GM06990 (cell line): ENCODE data around the gene ABHD5.

Source experiments
- DNase-seq: peaks from one replicate; pipeline ENCODE4 v3.0.0-alpha.2; 2011; ENCODE audit not compliant: insufficient read length; ENCODE audit errors: extremely low read depth
- H3K27me3 ChIP-seq: replicated peaks from 2 replicates; pipeline ENCODE4 v1.6.0; 2011; ENCODE audit warnings: low read length; ENCODE audit not compliant: control insufficient read depth, insufficient read depth
- H3K36me3 ChIP-seq: 2 replicates; pipeline ENCODE4 v1.5.1; 2011; ENCODE audit warnings: low read length; ENCODE audit not compliant: control insufficient read depth, insufficient read depth
- H3K4me3 ChIP-seq: replicated peaks from 2 replicates; pipeline ENCODE4 v1.5.1; 2011; ENCODE audit warnings: low read depth, mild to moderate bottlenecking, control low read depth, low read length
- TF ChIP-seq, protein P1 (sequence below): IDR thresholded peaks from 2 replicates; pipeline ENCODE4 v1.5.1; 2011; ENCODE audit warnings: low read length, control low read depth, mild to moderate bottlenecking, inconsistent platforms; ENCODE audit not compliant: insufficient read depth, poor library complexity, severe bottlenecking

Gene ABHD5

DNA sequence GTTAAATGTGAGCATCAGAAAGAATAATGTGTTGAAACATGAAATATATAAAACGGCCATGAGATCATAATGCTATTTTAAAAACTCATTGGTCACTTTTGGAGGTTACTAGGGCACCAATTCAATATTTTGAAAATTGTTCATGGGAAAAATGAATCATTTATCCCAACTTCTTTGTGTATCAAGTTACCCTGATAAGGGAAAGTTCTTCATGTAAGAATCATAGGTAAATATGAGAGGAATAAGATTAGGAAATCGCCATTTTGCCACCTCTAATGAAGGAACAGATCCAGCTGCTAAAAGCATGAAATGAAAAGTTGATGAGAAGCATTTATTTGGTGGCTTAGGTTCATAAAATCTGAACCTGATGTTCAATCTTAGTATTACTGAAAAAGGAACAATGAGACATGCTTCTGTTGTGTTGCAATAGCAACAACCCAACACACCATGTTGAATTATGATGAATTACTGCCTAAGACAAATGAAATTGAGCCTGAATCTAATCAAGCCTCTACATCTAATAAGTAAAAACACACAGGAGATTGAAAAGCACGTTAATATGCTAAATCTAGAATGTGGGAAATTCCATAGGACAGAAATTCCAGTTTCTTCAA lies 32.5 kb downstream of the ABHD5 start:
- Histone ChIP-seq H3K27me3 (no peaks in the 10 kb centered on the region), H3K36me3 (no peaks in the 10 kb centered on the region; the same call in 1 of the 2 replicates), H3K4me3 (no peak overlapping the region)
- DNase-seq, result no peak
- TF ChIP-seq, protein P1, sequence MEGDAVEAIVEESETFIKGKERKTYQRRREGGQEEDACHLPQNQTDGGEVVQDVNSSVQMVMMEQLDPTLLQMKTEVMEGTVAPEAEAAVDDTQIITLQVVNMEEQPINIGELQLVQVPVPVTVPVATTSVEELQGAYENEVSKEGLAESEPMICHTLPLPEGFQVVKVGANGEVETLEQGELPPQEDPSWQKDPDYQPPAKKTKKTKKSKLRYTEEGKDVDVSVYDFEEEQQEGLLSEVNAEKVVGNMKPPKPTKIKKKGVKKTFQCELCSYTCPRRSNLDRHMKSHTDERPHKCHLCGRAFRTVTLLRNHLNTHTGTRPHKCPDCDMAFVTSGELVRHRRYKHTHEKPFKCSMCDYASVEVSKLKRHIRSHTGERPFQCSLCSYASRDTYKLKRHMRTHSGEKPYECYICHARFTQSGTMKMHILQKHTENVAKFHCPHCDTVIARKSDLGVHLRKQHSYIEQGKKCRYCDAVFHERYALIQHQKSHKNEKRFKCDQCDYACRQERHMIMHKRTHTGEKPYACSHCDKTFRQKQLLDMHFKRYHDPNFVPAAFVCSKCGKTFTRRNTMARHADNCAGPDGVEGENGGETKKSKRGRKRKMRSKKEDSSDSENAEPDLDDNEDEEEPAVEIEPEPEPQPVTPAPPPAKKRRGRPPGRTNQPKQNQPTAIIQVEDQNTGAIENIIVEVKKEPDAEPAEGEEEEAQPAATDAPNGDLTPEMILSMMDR, result no peak

DNA sequence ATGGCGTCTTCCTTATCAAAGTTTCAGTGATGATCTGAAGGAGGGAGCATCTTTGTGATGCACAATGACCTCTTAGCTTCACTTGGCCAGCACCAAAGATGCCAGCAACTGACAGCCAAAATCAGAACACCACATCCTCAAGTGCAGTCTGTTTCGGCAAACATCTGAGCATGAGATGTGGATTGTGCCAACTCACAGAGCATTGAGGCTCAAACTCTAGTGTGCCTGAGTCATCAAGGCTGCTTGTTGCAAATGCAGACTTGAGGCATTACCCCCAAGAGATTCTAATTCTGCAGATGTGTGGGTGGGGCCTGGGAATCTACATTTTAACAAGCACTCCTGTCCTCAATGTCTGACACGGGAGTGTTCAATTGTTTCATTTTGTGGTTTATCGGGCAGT lies 35.8 kb downstream of the ABHD5 start:
- no peak for DNase-seq
- Histone ChIP-seq H3K36me3 (no peaks in the 10 kb centered on the region), H3K27me3 (no peaks in the 10 kb centered on the region), H3K4me3 (no peak overlapping the region)
- TF ChIP-seq, protein P1, result no peak

DNA sequence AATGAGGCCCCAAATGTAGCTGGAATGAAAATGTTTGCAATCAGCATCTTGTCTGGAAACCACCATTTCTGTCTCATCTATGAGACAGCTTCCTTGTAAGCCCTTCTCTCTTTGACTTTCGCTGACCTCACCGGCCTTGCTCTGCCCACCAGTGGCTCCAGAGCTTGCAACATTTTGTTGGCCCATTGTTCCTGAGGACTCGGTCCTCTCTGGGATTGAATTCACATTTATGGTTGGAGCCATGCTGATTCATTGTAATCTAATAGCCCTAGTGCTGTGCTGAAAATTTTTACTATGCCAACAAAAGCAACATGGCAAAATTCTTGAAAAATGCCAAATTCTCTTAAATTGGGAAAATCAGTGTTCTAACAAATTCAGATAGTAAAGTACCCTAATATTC lies 37.2 kb downstream of the ABHD5 start:
- no peak overlapping the region for H3K4me3 ChIP-seq
- TF ChIP-seq, protein P1, result no peak
- no peaks in the 10 kb centered on the region for H3K27me3 ChIP-seq
- no peak for DNase-seq
- H3K36me3 ChIP-seq, result no peaks in the 10 kb centered on the region

DNA sequence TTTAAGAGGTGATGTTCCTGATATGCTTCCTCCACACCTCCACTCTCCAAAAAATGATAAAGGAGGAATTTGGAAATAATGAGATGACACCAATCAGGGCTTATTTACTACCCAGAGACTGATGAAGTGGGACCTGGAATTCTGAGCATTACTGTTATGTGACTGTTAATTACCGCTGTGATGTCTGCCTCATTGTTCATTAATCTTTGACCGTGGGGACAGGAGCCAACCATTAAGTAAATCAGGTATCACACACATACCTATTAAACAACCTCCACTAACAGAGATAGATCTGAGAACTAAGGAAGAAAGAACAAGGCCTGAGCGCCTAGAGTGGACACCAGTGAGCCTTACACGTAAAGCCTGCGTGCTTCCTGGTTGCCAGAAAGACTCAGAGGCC lies 37.7 kb downstream of the ABHD5 start:
- Histone ChIP-seq H3K4me3 (no peak overlapping the region), H3K36me3 (no peaks in the 10 kb centered on the region), H3K27me3 (no peaks in the 10 kb centered on the region)
- TF ChIP-seq, protein P1, result no peak
- no peak for DNase-seq

DNA sequence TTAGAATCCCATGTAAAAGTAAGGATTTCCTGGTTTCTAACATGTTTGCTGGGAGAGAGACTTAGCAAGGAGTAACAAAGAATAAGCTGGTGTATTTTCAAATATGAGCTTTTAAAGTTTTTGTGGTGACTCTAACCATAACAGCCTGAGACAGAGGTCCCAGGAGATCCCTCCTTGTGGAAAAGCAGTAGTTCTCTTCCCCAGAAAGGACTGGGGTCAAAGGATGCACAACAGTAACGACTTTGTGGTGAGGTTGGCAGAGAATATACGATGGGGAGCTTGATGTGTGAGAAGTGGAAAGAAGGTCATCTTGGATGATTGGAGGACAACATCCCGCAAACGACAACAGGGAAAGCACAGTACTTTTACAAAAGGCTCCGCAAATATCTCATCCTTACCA lies 38.2 kb downstream of the ABHD5 start:
- H3K27me3 ChIP-seq, result no peaks in the 10 kb centered on the region
- DNase-seq, result no peak
- no peak overlapping the region for H3K4me3 ChIP-seq
- TF ChIP-seq, protein P1, result no peak
- no peaks in the 10 kb centered on the region for H3K36me3 ChIP-seq

DNA sequence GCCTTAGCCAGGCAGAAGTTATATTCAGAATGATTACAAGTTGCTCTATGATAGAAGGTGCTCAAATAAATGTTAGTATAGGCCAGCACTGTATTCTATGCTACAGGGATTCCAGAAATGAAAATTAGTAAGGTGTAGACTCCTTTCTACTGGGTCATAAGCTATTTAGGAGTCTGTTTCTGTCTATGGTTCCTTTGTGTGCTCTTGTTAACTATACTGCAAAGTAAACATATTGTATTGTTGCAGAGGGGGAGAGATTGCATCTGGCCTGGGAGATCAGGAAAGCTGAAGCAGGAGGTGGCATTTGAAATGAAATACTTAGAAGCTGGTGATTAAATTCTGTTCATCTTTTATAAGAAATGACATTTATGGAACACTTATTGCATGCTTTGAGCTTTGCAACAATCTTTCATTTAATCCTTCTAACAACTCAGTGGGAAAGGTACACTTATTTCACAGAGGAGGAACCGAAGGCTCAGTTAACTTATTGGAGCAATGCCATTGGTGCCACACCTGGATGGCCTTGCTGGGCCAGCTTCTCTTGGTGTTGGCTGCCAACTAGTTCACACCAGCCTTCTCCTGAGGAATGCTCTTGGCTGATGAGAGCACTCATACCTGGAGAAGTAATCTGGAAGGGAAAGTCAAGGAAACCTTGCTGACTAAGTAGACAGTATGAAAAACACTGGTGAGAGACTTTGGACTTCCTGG lies 39.1 kb downstream of the ABHD5 start:
- H3K4me3 ChIP-seq, result no peak overlapping the region
- DNase-seq, result no peak
- H3K27me3 ChIP-seq, result no peaks in the 10 kb centered on the region
- TF ChIP-seq, protein P1, result no peak
- no peaks in the 10 kb centered on the region for H3K36me3 ChIP-seq
